ENCODE measurements around the gene MARCHF3. TPM values are rescaled to one million over a fixed set of nuclear protein-coding genes. Genes with fewer than 3 reads are reported as not detected.

MARCHF3 gene
- total and polyA plus RNA-seq, 7 donors = 4.4 to 31.8 (median 14.6) TPM

DNA sequence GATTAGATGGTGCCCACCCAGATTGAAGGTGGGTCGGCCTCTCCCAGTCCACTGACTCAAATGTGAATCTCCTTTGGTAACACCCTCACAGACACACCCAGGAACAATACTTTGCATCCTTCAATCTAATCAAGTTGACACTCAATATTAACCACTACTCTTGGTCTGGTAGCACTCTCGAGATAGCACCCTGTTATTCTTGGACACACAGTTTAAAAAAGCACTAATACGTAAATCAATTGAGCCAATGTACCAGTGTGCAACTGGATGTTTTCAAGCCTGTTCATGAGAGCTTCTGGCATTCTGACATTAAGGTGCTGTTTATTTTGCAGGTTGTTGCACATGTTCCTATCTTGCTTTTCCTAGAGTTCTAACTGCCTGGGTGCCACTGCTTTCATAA, 35.3 kb downstream of the MARCHF3 start:
- peaks cover 0 to 9% (median 4%) of the 10 kb centered on the region in 4 donors for H3K4me1 ChIP-seq
- H3K9me3 ChIP-seq = no peaks in the 10 kb centered on the region
- no peak for TF ChIP-seq EP300 (IDR thresholded peaks at IDR 0.05)
- no peak for TF ChIP-seq POLR2A (IDR thresholded peaks at IDR 0.05)
- TF ChIP-seq, protein P1, sequence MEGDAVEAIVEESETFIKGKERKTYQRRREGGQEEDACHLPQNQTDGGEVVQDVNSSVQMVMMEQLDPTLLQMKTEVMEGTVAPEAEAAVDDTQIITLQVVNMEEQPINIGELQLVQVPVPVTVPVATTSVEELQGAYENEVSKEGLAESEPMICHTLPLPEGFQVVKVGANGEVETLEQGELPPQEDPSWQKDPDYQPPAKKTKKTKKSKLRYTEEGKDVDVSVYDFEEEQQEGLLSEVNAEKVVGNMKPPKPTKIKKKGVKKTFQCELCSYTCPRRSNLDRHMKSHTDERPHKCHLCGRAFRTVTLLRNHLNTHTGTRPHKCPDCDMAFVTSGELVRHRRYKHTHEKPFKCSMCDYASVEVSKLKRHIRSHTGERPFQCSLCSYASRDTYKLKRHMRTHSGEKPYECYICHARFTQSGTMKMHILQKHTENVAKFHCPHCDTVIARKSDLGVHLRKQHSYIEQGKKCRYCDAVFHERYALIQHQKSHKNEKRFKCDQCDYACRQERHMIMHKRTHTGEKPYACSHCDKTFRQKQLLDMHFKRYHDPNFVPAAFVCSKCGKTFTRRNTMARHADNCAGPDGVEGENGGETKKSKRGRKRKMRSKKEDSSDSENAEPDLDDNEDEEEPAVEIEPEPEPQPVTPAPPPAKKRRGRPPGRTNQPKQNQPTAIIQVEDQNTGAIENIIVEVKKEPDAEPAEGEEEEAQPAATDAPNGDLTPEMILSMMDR (IDR thresholded peaks at IDR 0.05) = no peak
- no peak for TF ChIP-seq POLR2AphosphoS5 (IDR thresholded peaks at IDR 0.05)
- intact Hi-C loops (cut with DNase I) = no loop called here
- no peak overlapping the region for H3K4me3 ChIP-seq
- no peak for DNase-seq
- H3K36me3 ChIP-seq = no peaks in the 10 kb centered on the region
- H3K27me3 ChIP-seq = no peaks in the 10 kb centered on the region
- no peak overlapping the region for H3K27ac ChIP-seq
- WGBS, 2 donors = 94 to 95% methylated on average over 3 of the region's 3 CpGs

GRCh38 chr5:126994485-126994884, 35.9 kb downstream of the MARCHF3 start:
- peaks cover 0 to 9% (median 4%) of the 10 kb centered on the region in 4 donors for H3K4me1 ChIP-seq
- TF ChIP-seq POLR2A (IDR thresholded peaks at IDR 0.05) (no peak), POLR2AphosphoS5 (IDR thresholded peaks at IDR 0.05) (no peak), EP300 (IDR thresholded peaks at IDR 0.05) (no peak)
- TF ChIP-seq, protein P1 (IDR thresholded peaks at IDR 0.05) = no peak
- H3K27me3 ChIP-seq = no peaks in the 10 kb centered on the region
- no peak for DNase-seq
- H3K36me3 ChIP-seq = no peaks in the 10 kb centered on the region
- H3K27ac ChIP-seq = no peak overlapping the region
- no peaks in the 10 kb centered on the region for H3K9me3 ChIP-seq
- no peak overlapping the region for H3K4me3 ChIP-seq
- intact Hi-C loops (cut with DNase I) = no loop called here
- 89 to 90% methylated on average over 4 of the region's 4 CpGs for WGBS, 2 donors

DNA sequence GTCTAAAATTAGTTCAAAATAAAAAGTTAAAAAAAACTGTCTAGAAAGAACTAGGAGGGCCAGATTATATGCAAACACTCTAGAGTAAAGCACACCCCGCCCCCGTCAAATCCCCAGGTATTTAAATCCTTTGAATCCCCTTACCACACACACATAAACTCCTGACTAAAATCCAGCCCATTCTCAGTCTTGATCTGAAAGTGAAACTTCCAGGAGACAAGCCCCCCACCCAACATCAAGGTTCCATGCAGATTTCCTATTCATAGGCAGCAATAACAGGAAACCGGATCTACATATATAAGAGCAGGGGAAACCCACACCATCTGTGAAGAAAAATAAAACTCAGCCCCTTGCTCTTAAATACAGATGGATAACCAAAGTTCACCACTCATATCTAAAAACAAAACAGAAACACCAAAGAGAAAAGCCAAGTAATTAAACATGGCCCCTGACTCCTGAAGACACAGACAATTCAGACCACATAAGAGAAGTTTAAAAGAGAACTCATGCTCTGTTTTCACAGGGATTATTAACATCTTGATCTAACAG, 42.3 kb downstream of the MARCHF3 start:
- Histone ChIP-seq H3K27ac (no peak overlapping the region), H3K9me3 (no peaks in the 10 kb centered on the region), H3K4me3 (no peak overlapping the region), H3K4me1 (no peaks in the 10 kb centered on the region), H3K27me3 (no peaks in the 10 kb centered on the region), H3K36me3 (no peaks in the 10 kb centered on the region)
- WGBS, 2 donors = 44 to 87% methylated on average over 3 of the region's 3 CpGs
- no peak for DNase-seq
- TF ChIP-seq EP300 (IDR thresholded peaks at IDR 0.05) (no peak), POLR2AphosphoS5 (IDR thresholded peaks at IDR 0.05) (no peak), POLR2A (IDR thresholded peaks at IDR 0.05) (no peak)
- TF ChIP-seq, protein P1 (IDR thresholded peaks at IDR 0.05) = no peak
- intact Hi-C loops (cut with DNase I) = no loop called here

DNA sequence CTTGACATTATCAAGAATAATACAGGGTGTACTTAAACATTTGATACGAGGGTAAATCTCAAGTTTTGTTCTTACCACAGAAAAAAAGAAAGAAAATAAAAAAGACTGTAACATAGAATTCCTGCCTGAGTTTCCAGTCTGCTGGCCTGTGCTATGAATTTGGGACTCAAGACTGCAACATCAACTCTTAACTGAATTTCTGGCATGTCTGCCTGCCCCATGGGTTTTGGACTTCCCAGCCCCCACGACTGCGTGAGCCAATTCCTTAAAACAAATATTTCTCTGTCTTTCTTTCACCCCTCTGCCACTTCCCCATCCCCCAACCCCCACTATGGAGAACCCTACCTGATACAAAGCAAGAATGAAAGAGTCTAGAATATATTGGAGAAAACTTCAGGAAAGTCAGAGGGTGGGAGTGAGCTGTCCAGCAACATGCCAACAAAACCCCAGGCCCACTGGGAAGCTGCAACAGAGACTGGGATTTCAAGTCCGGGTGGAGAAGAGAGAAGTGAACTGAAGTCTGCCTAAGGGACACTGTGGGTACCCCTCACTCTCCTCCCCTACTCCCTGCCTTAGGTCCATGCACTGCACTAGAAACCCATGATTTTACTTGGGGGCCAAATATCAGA, 43.0 kb downstream of the MARCHF3 start:
- no peak for DNase-seq
- TF ChIP-seq POLR2AphosphoS5 (IDR thresholded peaks at IDR 0.05) = no peak
- TF ChIP-seq, protein P1 (IDR thresholded peaks at IDR 0.05) = no peak
- no peak for TF ChIP-seq POLR2A (IDR thresholded peaks at IDR 0.05)
- TF ChIP-seq EP300 (IDR thresholded peaks at IDR 0.05) = no peak

More for the DNA sequence above, 43.0 kb downstream of the MARCHF3 start:
- Histone ChIP-seq H3K27me3 (no peaks in the 10 kb centered on the region), H3K36me3 (no peaks in the 10 kb centered on the region), H3K27ac (no peak overlapping the region), H3K9me3 (no peaks in the 10 kb centered on the region), H3K4me1 (no peaks in the 10 kb centered on the region), H3K4me3 (no peak overlapping the region)
- 73 to 91% methylated on average over 4 of the region's 4 CpGs for WGBS, 2 donors
- intact Hi-C loops (cut with DNase I) = no loop called here
